ENCODE results near the gene SUSD3.
"Not testable (repeated sequence)": the region's sequence is repeated elsewhere in the genome, so short reads cannot be mapped to it uniquely, and the experiment has no call there.

SUSD3 gene

DNA sequence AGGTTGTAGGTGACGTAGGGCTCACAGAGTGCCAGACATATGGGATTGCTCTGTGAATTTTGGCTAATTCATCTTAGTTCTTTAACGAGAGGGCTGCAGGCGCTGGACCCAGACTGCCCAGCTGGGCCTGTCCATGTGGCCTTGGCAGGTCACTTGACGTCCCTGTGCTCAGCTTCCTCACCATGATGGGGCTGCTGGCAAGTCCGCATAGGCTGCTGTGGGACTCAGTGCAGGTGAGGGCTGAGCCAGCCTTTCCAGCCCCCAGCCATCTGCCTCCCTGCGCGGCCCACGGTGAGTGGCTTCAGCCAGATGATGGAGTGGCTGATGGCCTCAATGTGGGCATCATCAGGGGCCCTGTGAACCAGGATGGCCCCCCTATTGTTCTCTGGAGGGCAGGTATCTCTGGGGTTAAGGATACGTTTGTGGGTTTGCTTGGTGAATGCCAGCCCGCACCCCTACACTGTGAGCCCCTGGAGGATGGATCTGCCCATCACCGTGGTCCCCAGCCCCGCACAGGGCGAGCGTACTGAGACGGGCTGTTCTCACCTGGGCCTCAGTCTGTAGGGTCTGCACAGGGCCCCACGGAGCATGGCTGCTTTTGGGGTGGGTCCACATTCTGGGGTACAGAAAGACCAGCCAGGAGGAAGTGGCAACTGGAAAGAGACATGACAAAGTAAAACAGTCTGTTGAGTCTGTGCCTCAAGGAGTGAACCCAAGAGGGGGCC, 41.2 kb downstream of the SUSD3 start:
- Histone ChIP-seq H3K4me2 (ENCODE audit: low read length) (no peak overlapping the region), H3K27ac (ENCODE audit: low read length) (no peak overlapping the region)
- TF ChIP-seq, protein P1, sequence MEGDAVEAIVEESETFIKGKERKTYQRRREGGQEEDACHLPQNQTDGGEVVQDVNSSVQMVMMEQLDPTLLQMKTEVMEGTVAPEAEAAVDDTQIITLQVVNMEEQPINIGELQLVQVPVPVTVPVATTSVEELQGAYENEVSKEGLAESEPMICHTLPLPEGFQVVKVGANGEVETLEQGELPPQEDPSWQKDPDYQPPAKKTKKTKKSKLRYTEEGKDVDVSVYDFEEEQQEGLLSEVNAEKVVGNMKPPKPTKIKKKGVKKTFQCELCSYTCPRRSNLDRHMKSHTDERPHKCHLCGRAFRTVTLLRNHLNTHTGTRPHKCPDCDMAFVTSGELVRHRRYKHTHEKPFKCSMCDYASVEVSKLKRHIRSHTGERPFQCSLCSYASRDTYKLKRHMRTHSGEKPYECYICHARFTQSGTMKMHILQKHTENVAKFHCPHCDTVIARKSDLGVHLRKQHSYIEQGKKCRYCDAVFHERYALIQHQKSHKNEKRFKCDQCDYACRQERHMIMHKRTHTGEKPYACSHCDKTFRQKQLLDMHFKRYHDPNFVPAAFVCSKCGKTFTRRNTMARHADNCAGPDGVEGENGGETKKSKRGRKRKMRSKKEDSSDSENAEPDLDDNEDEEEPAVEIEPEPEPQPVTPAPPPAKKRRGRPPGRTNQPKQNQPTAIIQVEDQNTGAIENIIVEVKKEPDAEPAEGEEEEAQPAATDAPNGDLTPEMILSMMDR (IDR thresholded peaks at IDR 0.05; ENCODE audit: low read depth, low read length), result no peak
- TF ChIP-seq EZH2phosphoT487 (IDR thresholded peaks at IDR 0.05; ENCODE audit: low read depth), result no peak

DNA sequence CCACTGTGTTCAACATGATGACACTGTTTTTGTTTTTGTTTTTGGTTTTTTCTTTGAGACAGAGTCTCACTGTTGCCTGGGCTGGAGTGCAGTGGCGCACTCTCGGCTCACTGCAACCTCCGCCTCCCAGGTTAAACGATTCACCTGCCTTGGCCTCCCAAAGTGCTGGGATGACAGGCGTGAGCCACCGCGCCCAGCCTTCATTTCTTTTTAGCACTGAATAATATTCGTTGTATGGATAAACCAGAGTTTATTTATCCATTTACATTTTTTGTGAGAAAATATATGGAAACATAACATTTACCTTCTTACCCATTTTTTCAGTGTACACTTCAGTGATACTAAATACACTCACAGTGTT, 41.8 kb downstream of the SUSD3 start:
- TF ChIP-seq, protein P1 (IDR thresholded peaks at IDR 0.05; ENCODE audit: low read depth, low read length), result no peak
- TF ChIP-seq EZH2phosphoT487 (IDR thresholded peaks at IDR 0.05; ENCODE audit: low read depth), result no peak
- peaks cover 6% of the 10 kb centered on the region for H3K36me3 ChIP-seq (replicated peaks; ENCODE audit: low read depth, low read length)
- H4K20me1 ChIP-seq (ENCODE audit: insufficient read depth, low read length), result no peaks in the 10 kb centered on the region
- no peak overlapping the region for H3K4me3 ChIP-seq (ENCODE audit: low read length)
- H3K4me2 ChIP-seq (ENCODE audit: low read length), result no peak overlapping the region
- H3K27ac ChIP-seq (ENCODE audit: low read length), result no peak overlapping the region
- no peak overlapping the region for H2AFZ ChIP-seq (ENCODE audit: low read depth, low read length)
- H3K79me2 ChIP-seq (ENCODE audit: low read length), result peaks cover 7% of the 10 kb centered on the region; the same call in 1 of the 2 replicates
- H3K4me1 ChIP-seq (ENCODE audit: low read length), result peaks cover 10% of the 10 kb centered on the region
- no peak overlapping the region for H3K9ac ChIP-seq (ENCODE audit: low read length)
- peaks cover 4% of the 10 kb centered on the region; the same call in 1 of the 2 replicates for H3K9me3 ChIP-seq (ENCODE audit: insufficient read depth, low read length)
- no peaks in the 10 kb centered on the region for H3K27me3 ChIP-seq (ENCODE audit: low read depth, low read length)

More for the DNA sequence above, 41.2 kb downstream of the SUSD3 start:
- Histone ChIP-seq H3K36me3 (replicated peaks; ENCODE audit: low read depth, low read length) (peaks cover 6% of the 10 kb centered on the region), H3K4me3 (ENCODE audit: low read length) (no peak overlapping the region), H3K9ac (ENCODE audit: low read length) (no peak overlapping the region), H3K27me3 (ENCODE audit: low read depth, low read length) (no peaks in the 10 kb centered on the region), H3K79me2 (ENCODE audit: low read length) (peaks cover 7% of the 10 kb centered on the region; the same call in 1 of the 2 replicates), H3K4me1 (ENCODE audit: low read length) (peaks cover 15% of the 10 kb centered on the region), H2AFZ (ENCODE audit: low read depth, low read length) (no peak overlapping the region), H4K20me1 (ENCODE audit: insufficient read depth, low read length) (no peaks in the 10 kb centered on the region), H3K9me3 (ENCODE audit: insufficient read depth, low read length) (peaks cover 4% of the 10 kb centered on the region; the same call in 1 of the 2 replicates)

DNA sequence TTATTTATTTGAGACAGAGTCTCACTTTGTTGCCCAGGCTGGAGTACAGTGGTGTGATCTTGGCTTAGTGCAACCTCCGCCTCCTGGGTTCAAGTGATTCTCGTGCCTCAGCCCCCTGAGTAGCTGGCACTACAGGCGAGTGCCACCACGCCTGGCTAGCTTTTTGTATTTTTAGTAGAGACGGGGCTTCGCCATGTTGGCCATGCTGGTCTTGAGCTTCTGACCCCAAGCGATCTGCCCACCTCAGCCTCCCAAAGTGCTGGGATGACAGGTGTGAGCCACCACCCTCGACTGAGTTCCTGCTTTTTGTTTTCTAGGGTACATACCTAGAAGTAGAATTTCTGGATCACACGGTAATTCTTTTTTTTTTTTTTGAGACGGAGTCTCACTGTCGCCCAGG, 42.6 kb downstream of the SUSD3 start:
- not testable (repeated sequence) for H3K79me2 ChIP-seq (ENCODE audit: low read length); H3K27me3 ChIP-seq (ENCODE audit: low read depth, low read length); H3K9me3 ChIP-seq (ENCODE audit: insufficient read depth, low read length); H2AFZ ChIP-seq (ENCODE audit: low read depth, low read length); H3K27ac ChIP-seq (ENCODE audit: low read length); H4K20me1 ChIP-seq (ENCODE audit: insufficient read depth, low read length); H3K4me2 ChIP-seq (ENCODE audit: low read length); H3K4me1 ChIP-seq (ENCODE audit: low read length); H3K9ac ChIP-seq (ENCODE audit: low read length); H3K36me3 ChIP-seq (replicated peaks; ENCODE audit: low read depth, low read length); H3K4me3 ChIP-seq (ENCODE audit: low read length)

DNA sequence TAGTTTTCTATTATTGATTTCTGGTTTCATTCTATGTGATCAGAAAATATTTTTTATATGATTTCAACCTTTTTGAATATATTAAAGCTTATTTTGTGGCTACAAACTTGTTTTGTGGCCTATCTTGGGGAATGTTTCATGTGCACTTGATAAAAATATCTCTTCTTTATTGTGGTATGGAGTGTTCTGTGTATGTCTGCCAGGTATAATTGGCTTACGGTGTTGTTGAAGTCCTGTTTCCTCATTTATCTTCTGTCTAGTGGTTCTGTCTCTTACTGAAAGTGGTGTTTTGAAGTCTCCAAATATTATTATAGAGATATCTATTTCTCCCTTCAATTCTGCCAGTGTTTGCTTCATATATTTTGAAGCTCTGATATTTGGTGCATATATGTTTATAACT, 47.1 kb downstream of the SUSD3 start:
- no peak overlapping the region for H2AFZ ChIP-seq (ENCODE audit: low read depth, low read length)
- H3K9ac ChIP-seq (ENCODE audit: low read length), result no peak overlapping the region
- no peak overlapping the region for H3K27ac ChIP-seq (ENCODE audit: low read length)
- no peaks in the 10 kb centered on the region for H3K27me3 ChIP-seq (ENCODE audit: low read depth, low read length)
- TF ChIP-seq, protein P1 (IDR thresholded peaks at IDR 0.05; ENCODE audit: low read depth, low read length), result no peak
- TF ChIP-seq EZH2phosphoT487 (IDR thresholded peaks at IDR 0.05; ENCODE audit: low read depth), result no peak
- H3K9me3 ChIP-seq (ENCODE audit: insufficient read depth, low read length), result peaks cover 4% of the 10 kb centered on the region; the same call in 1 of the 2 replicates
- H3K36me3 ChIP-seq (replicated peaks; ENCODE audit: low read depth, low read length), result peaks cover 6% of the 10 kb centered on the region
- H3K4me3 ChIP-seq (ENCODE audit: low read length), result no peak overlapping the region
- H3K79me2 ChIP-seq (ENCODE audit: low read length), result 0 out of 2 replicates have a peak, but pooled peaks cover 3% of the 10 kb centered on the region
- peaks cover 29% of the 10 kb centered on the region for H3K4me1 ChIP-seq (ENCODE audit: low read length)
- no peaks in the 10 kb centered on the region for H4K20me1 ChIP-seq (ENCODE audit: insufficient read depth, low read length)
- no peak overlapping the region for H3K4me2 ChIP-seq (ENCODE audit: low read length)
